Kidney (tissue), 14 donors: ENCODE data around the gene SMARCA2. TPM values are rescaled to one million over a fixed set of nuclear protein-coding genes. Genes with fewer than 3 reads are reported as not detected.

Experiments used
- DNase-seq, 5 donors: peaks; one replicate each; pipeline ENCODE4 v3.0.0-alpha.2; 2013 to 2020
- FAIRE-seq: peaks from 2 replicates; lab custom pipeline; 2012; peaks lifted over from hg19 to GRCh38; lab: Jason Lieb, UNC
- H3K27ac ChIP-seq, 2 donors: one replicate each; pipeline ENCODE4 v1.7.0; 2013; ENCODE audit warnings: low read depth in 2 of 2, low read length in 2 of 2, inconsistent platforms in 1 of 2
- H3K27me3 ChIP-seq: one replicate; pipeline ENCODE4 v1.7.1; 2013; ENCODE audit warnings: low read length, inconsistent platforms; ENCODE audit not compliant: control insufficient read depth, insufficient read depth
- H3K36me3 ChIP-seq, 3 donors: one replicate each; pipeline versions ENCODE4 v1.7.0 to v1.7.1; 2013; ENCODE audit warnings: low read length in 3 of 3, control low read depth in 1 of 3, inconsistent platforms in 1 of 3; ENCODE audit not compliant: insufficient read depth in 3 of 3, control insufficient read depth in 2 of 3
- H3K4me1 ChIP-seq, 3 donors: one replicate each; pipeline versions ENCODE4 v1.7.0 to v1.7.1; 2013; ENCODE audit warnings: low read length in 3 of 3, inconsistent platforms in 1 of 3, low read depth in 1 of 3; ENCODE audit not compliant: control insufficient read depth in 2 of 3, insufficient read depth in 2 of 3
- H3K4me3 ChIP-seq, 3 donors: one replicate each; pipeline versions ENCODE4 v1.7.0 to v1.8.1; 2013; ENCODE audit warnings: low read length in 3 of 3, control low read depth in 1 of 3, inconsistent platforms in 1 of 3
- H3K9ac ChIP-seq, 3 donors: one replicate each; pipeline versions ENCODE4 v1.7.0 to v1.7.1; 2013; ENCODE audit warnings: low read length in 3 of 3, control low read depth in 1 of 3, inconsistent platforms in 1 of 3
- H3K9me3 ChIP-seq, 3 donors: one replicate each; pipeline versions ENCODE4 v1.7.0 to v1.7.1; 2013; ENCODE audit warnings: low read length in 3 of 3, control low read depth in 1 of 3, inconsistent platforms in 1 of 3; ENCODE audit not compliant: control insufficient read depth in 2 of 3, insufficient read depth in 1 of 3
- intact Hi-C: fragments of 100-400 bp; cut with DNase I; formaldehyde crosslinking; loops from one replicate; pipeline ENCODE4 v1.11.1; 2022
- polyA plus RNA-seq: library from polyadenylated mRNA; stranded (reverse); fragments of 350-450 nt; fragmentation: Illumina TruSeq; extraction: RNeasy Lipid Tissue Mini Kit (QIAGEN cat#74804); gene quantifications from one replicate; pipeline ENCODE4 v1.2.3, GENCODE V29; 2014; ENCODE audit warnings: low read depth, low replicate concordance; ENCODE audit not compliant: insufficient read depth
- total RNA-seq: library from RNA; stranded (reverse); fragmentation: NEBNext Ultra II Directional; extraction: Animal tissue kit (Norgen Biotek cat#: 25700); gene quantifications from one replicate; pipeline ENCODE4 v1.2.1, GENCODE V29; 2021
- TF ChIP-seq, protein P1 (sequence below): IDR thresholded peaks from 3 replicates; pipeline ENCODE4 v1.5.1; 2012; ENCODE audit warnings: mild to moderate bottlenecking, moderate library complexity, borderline replicate concordance; ENCODE audit not compliant: insufficient read depth; ENCODE audit errors: extremely low read depth
- donor health status: control.
- donor health status: control.
- donor health status: control.
- donor health status: control.
- donor health status: control.
- donor health status: DM: yes; HTN: yes; CAD: no.
- donor health status: Normal renal cell carcinoma (clear cell type).

SMARCA2 gene
- total and polyA plus RNA-seq, 2 donors from 2014 or later = 54.3 to 189 TPM

DNA sequence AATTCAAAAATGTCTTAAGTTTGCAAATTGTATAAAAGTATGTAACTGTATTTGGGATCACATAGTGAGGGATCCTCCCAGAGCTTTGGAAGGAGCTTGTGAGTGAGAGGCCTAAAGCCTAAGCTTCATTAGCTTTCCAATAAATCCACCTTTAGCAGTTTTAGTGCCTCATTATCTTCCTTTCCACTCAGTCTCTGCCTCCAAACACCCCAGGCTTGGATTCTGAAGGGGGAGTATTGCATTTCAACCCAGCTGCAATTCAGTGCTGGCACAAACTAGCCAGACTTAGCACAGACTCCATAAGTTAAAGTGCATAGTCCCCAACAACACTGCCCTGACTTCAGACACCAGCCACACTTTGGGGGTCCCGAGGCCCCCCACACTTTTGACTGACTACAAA, 113.5 kb downstream of the SMARCA2 start:
- peaks cover 0 to 17% (median 14%) of the 10 kb centered on the region in 3 donors for H3K4me1 ChIP-seq
- peaks cover 0 to 12% (median 0%) of the 10 kb centered on the region in 3 donors for H3K36me3 ChIP-seq
- intact Hi-C loops = no loop called here
- TF ChIP-seq, protein P1, sequence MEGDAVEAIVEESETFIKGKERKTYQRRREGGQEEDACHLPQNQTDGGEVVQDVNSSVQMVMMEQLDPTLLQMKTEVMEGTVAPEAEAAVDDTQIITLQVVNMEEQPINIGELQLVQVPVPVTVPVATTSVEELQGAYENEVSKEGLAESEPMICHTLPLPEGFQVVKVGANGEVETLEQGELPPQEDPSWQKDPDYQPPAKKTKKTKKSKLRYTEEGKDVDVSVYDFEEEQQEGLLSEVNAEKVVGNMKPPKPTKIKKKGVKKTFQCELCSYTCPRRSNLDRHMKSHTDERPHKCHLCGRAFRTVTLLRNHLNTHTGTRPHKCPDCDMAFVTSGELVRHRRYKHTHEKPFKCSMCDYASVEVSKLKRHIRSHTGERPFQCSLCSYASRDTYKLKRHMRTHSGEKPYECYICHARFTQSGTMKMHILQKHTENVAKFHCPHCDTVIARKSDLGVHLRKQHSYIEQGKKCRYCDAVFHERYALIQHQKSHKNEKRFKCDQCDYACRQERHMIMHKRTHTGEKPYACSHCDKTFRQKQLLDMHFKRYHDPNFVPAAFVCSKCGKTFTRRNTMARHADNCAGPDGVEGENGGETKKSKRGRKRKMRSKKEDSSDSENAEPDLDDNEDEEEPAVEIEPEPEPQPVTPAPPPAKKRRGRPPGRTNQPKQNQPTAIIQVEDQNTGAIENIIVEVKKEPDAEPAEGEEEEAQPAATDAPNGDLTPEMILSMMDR = no peak
- no peaks in the 10 kb centered on the region for H3K9me3 ChIP-seq
- no peak overlapping the region for H3K9ac ChIP-seq
- no peaks in the 10 kb centered on the region for H3K27me3 ChIP-seq
- no peak overlapping the region for H3K4me3 ChIP-seq
- DNase-seq (peak in 4 of 5 donors; percentile 54 to 89 (median 76)), FAIRE-seq (no peak)
- no peak overlapping the region for H3K27ac ChIP-seq

DNA sequence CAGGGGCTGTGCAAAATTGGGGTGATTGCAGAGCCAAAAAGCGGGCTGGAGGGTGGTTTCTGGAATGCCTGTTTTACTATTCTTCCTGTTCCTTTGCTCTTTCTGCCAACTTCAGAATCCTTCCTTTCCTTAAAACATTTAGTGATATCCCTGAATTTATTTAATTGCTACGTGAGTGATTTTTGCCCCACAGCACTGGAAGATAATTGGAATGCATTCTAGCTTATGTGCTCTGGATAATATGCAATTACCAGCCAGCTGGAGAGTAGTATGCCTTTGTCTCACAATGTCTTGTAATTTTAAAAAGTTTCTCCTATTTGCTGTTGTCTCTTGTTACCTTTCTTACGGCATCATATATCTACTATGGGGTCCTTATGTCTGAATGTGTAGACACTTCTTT, 115.8 kb downstream of the SMARCA2 start:
- Histone ChIP-seq H3K9ac (no peak overlapping the region), H3K9me3 (no peaks in the 10 kb centered on the region), H3K4me1 (peaks cover 0 to 17% (median 14%) of the 10 kb centered on the region in 3 donors), H3K36me3 (peaks cover 0 to 3% (median 0%) of the 10 kb centered on the region in 3 donors), H3K27me3 (no peaks in the 10 kb centered on the region), H3K27ac (no peak overlapping the region), H3K4me3 (no peak overlapping the region)
- TF ChIP-seq, protein P1 = no peak
- DNase-seq (no peak), FAIRE-seq (no peak)
- intact Hi-C loops = no loop called here

DNA sequence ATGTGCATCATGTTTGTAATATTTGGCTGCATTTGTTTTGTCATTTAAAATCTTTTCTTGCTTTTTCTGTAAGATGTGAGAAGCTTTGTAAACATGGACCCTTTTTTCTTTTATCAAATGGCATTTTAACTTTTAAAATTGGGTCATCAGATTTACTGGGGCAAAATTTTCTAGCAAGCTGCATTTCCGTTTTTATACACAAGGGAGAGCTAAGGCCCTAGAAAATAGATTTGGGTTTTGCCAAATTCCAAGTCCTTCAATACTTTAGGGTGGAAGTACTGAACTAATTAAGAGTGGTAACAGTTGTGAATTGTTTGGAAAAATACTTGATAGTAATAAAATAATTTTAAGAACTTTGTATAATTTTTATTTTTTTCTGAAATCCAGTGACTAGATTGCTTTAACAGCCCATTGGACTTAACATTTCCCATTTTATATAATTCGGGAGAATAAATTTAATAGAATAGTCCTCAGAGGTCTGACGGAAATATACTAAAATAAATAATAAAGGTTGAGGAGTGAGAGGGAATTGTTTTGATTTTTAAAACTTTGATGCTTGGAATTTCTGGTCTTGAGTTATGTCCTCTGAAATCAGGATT, 117.4 kb downstream of the SMARCA2 start:
- no peak overlapping the region for H3K4me3 ChIP-seq
- H3K9me3 ChIP-seq = no peaks in the 10 kb centered on the region
- H3K27me3 ChIP-seq = no peaks in the 10 kb centered on the region
- peak; percentile 88 for FAIRE-seq
- peak in 2 of 5 donors; percentile 52 to 65 for DNase-seq
- no peak overlapping the region for H3K27ac ChIP-seq
- intact Hi-C loops = no loop called here
- H3K4me1 ChIP-seq = peaks cover 0 to 12% (median 2%) of the 10 kb centered on the region in 3 donors
- TF ChIP-seq, protein P1 = peak; percentile 67
- no peak overlapping the region for H3K9ac ChIP-seq
- H3K36me3 ChIP-seq = peaks cover 0 to 6% (median 0%) of the 10 kb centered on the region in 3 donors
